H9 (cell line): Measurements from ENCODE around the gene SCUBE1. TPM values are rescaled to one million over a fixed set of nuclear protein-coding genes. Genes with fewer than 3 reads are reported as not detected.

ENCODE experiments used
- DNase-seq: peaks from one replicate; pipeline ENCODE4 v3.0.0-alpha.2; 2017
- H2AFZ ChIP-seq: one replicate; pipeline ENCODE4 v1.6.1; 2013; ENCODE audit warnings: mild to moderate bottlenecking, low read length, control low read depth, moderate library complexity
- H2AK5ac ChIP-seq: 2 replicates; pipeline ENCODE4 v1.6.1; 2013; ENCODE audit warnings: low read length, control low read depth, mixed read lengths; ENCODE audit not compliant: insufficient read length
- H2BK120ac ChIP-seq: one replicate; pipeline ENCODE4 v1.6.1; 2013; ENCODE audit warnings: low read depth, mild to moderate bottlenecking, low read length, control low read depth, inconsistent platforms; ENCODE audit not compliant: poor library complexity, severe bottlenecking
- H2BK12ac ChIP-seq: 2 replicates; pipeline ENCODE4 v1.6.1; 2013; ENCODE audit warnings: low read length, control low read depth, mixed read lengths, low read depth; ENCODE audit not compliant: insufficient read length
- H2BK15ac ChIP-seq: 2 replicates; pipeline ENCODE4 v1.6.1; 2013; ENCODE audit warnings: low read depth, low read length, control low read depth
- H2BK20ac ChIP-seq: one replicate; pipeline ENCODE4 v1.6.1; 2013; ENCODE audit warnings: low read depth, mild to moderate bottlenecking, low read length, control low read depth, inconsistent platforms; ENCODE audit not compliant: poor library complexity, severe bottlenecking
- H2BK5ac ChIP-seq: 2 replicates; pipeline ENCODE4 v1.6.1; 2013; ENCODE audit warnings: low read length, control low read depth, mixed read lengths; ENCODE audit not compliant: insufficient read length
- H3K14ac ChIP-seq: 2 replicates; pipeline ENCODE4 v1.6.1; 2013; ENCODE audit warnings: low read length, control low read depth; ENCODE audit not compliant: insufficient read depth
- H3K18ac ChIP-seq: 2 replicates; pipeline ENCODE4 v1.6.1; 2013; ENCODE audit warnings: low read depth, mild to moderate bottlenecking, mixed read lengths, low read length, control low read depth; ENCODE audit not compliant: insufficient read length
- H3K23ac ChIP-seq: 2 replicates; pipeline ENCODE4 v1.6.1; 2013; ENCODE audit warnings: low read length, control low read depth, mixed read lengths, low read depth; ENCODE audit not compliant: insufficient read length
- H3K23me2 ChIP-seq: 2 replicates; pipeline ENCODE4 v1.6.1; 2013; ENCODE audit warnings: low read depth, mild to moderate bottlenecking, mixed read lengths, low read length, control low read depth; ENCODE audit not compliant: insufficient read length, poor library complexity, severe bottlenecking
- H3K27ac ChIP-seq: 2 replicates; pipeline ENCODE4 v1.5.1; 2013; ENCODE audit warnings: low read length, control low read depth, mixed read lengths, low read depth; ENCODE audit not compliant: insufficient read length
- H3K27me3 ChIP-seq: 2 replicates; pipeline ENCODE4 v1.6.1; 2013; ENCODE audit warnings: low read length, control low read depth, inconsistent platforms; ENCODE audit not compliant: insufficient read depth
- H3K4ac ChIP-seq: 2 replicates; pipeline ENCODE4 v1.6.1; 2013; ENCODE audit warnings: low read depth, mild to moderate bottlenecking, control low read depth, inconsistent platforms, low read length, moderate library complexity
- H3K4me1 ChIP-seq: 2 replicates; pipeline ENCODE4 v1.6.1; 2013; ENCODE audit warnings: low read length, control low read depth, inconsistent platforms; ENCODE audit not compliant: insufficient read depth
- H3K4me2 ChIP-seq: 2 replicates; pipeline ENCODE4 v1.6.1; 2013; ENCODE audit warnings: low read length, control low read depth, mixed read lengths; ENCODE audit not compliant: insufficient read length, insufficient read depth
- H3K56ac ChIP-seq: 2 replicates; pipeline ENCODE4 v1.6.1; 2013; ENCODE audit warnings: low read depth, mild to moderate bottlenecking, mixed read lengths, low read length, control low read depth; ENCODE audit not compliant: insufficient read length
- H3K79me1 ChIP-seq: 2 replicates; pipeline ENCODE4 v1.6.1; 2013; ENCODE audit warnings: low read depth, mild to moderate bottlenecking, moderate library complexity, low read length, control low read depth, inconsistent platforms; ENCODE audit not compliant: insufficient read depth, poor library complexity, severe bottlenecking
- H3K79me2 ChIP-seq: 2 replicates; pipeline ENCODE4 v1.6.1; 2013; ENCODE audit warnings: low read length, control low read depth, inconsistent platforms; ENCODE audit not compliant: insufficient read depth
- H3K9ac ChIP-seq: 2 replicates; pipeline ENCODE4 v1.6.1; 2013; ENCODE audit warnings: low read length, control low read depth, mixed read lengths; ENCODE audit not compliant: insufficient read length; ENCODE audit errors: extremely low read depth
- H3K9me3 ChIP-seq: one replicate; pipeline ENCODE4 v1.6.1; 2013; ENCODE audit warnings: low read depth, low read length, inconsistent platforms; ENCODE audit not compliant: control insufficient read depth
- H3T11ph ChIP-seq: one replicate; pipeline ENCODE4 v1.6.1; 2013; ENCODE audit warnings: mild to moderate bottlenecking, low read length, control low read depth, inconsistent platforms
- H4K20me1 ChIP-seq: one replicate; pipeline ENCODE4 v1.6.1; 2013; ENCODE audit not compliant: control insufficient read depth, insufficient read length, insufficient read depth
- H4K5ac ChIP-seq: 2 replicates; pipeline ENCODE4 v1.6.1; 2013; ENCODE audit warnings: low read depth, mild to moderate bottlenecking, mixed read lengths, low read length, control low read depth; ENCODE audit not compliant: insufficient read length
- H4K8ac ChIP-seq: replicated peaks from 2 replicates; pipeline ENCODE4 v1.6.1; 2013; ENCODE audit warnings: low read length, control low read depth, mixed read lengths, low read depth; ENCODE audit not compliant: insufficient read length
- H4K91ac ChIP-seq: 2 replicates; pipeline ENCODE4 v1.6.1; 2013; ENCODE audit warnings: low read depth, mild to moderate bottlenecking, moderate library complexity, mixed read lengths, low read length, control low read depth; ENCODE audit not compliant: insufficient read length
- H3K27ac Mint-ChIP-seq, 3 experiments: 2 replicates in 2 of 3; 3 replicates in 1 of 3; pipeline ENCODE4 v1.8.0; 2020 to 2021; ENCODE audit warnings: mixed read lengths in 3 of 3, mild to moderate bottlenecking in 1 of 3, moderate library complexity in 1 of 3
- H3K27me3 Mint-ChIP-seq: 2 replicates; pipeline ENCODE4 v1.8.0; 2021; ENCODE audit warnings: low read depth, mild to moderate bottlenecking, moderate library complexity, mixed read lengths
- H3K36me3 Mint-ChIP-seq, 3 experiments: 2 replicates in 2 of 3; 3 replicates in 1 of 3; pipeline ENCODE4 v1.8.0; 2020 to 2021; ENCODE audit warnings: low read depth in 3 of 3, mixed read lengths in 3 of 3; ENCODE audit not compliant: insufficient read depth in 1 of 3
- H3K4me1 Mint-ChIP-seq, 2 experiments: 2 replicates each; pipeline ENCODE4 v1.8.0; 2020; ENCODE audit warnings: mixed read lengths in 2 of 2
- H3K4me3 Mint-ChIP-seq, 2 experiments: 2 replicates in 1 of 2; 3 replicates in 1 of 2; pipeline ENCODE4 v1.8.0; 2020 to 2021; ENCODE audit warnings: mild to moderate bottlenecking in 2 of 2, mixed read lengths in 2 of 2, moderate library complexity in 1 of 2
- H3K9me3 Mint-ChIP-seq, 2 experiments: 2 replicates in 1 of 2; 3 replicates in 1 of 2; pipeline ENCODE4 v1.8.0; 2020; ENCODE audit warnings: mild to moderate bottlenecking in 2 of 2, mixed read lengths in 2 of 2, moderate library complexity in 1 of 2
- WGBS: extraction: QIAGEN DNeasy Blood & Tissue Kit; methylation state at CpG from one replicate; pipeline ENCODE4 v1.1.7; 2013; ENCODE audit warnings: missing lambda C conversion rate, low lambda C conversion rate, mixed read lengths; ENCODE audit not compliant: insufficient read length; ENCODE audit errors: extremely low coverage; 5-methylcytosine and 5-hydroxymethylcytosine counted together
- total RNA-seq: library from RNA; stranded (reverse); gene quantifications from 2 replicates; pipeline ENCODE4 v1.2.1, GENCODE V29; 2021
- TF ChIP-seq, protein P1 (sequence below): fragments of 200-600 bp; sonication (generic); conservative IDR thresholded peaks from 3 replicates; pipeline ENCODE4 v1.8.0; 2021; ENCODE audit warnings: antibody characterized with exemption, mild to moderate bottlenecking

Gene SCUBE1
- total RNA-seq, 1 experiment from 2014 or later: 1.2 TPM

DNA sequence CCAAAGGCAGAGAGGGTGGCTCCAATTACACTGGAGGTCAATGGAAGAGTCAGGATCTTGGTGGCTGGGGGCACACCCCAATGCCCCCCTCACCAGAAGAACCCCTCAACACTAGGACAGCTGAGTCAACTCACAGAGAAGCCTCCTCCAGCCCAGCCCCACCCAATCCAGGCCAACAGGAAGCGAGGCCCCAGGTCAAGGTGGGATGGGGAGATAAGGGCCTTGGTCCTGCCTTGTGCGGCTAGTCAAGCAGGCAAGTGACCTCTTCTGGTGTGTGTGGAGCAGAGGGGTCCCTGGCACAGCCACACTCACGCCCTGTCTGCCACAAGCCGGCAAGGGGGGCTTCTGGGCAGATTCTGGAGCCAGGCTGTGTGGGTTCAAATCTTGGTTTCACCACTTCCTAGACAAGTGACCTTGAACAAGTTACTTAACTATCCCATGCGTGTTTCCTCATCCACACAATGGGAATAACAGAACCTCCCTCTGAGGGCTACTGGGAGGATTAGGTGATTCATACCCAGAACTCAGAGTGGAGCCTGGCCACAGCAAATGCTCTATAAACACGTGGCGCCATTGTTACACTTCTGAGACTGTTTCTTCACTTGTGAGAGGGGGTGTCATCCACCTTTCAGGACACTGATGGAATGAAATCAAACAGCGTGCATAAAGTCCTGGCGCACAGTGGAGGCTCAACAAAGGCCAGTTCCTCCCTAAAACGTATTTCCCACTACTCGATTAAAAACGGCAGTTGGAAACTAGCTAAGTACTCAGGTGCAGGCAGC lies 159.5 kb downstream of the SCUBE1 start:
- TF ChIP-seq, protein P1, sequence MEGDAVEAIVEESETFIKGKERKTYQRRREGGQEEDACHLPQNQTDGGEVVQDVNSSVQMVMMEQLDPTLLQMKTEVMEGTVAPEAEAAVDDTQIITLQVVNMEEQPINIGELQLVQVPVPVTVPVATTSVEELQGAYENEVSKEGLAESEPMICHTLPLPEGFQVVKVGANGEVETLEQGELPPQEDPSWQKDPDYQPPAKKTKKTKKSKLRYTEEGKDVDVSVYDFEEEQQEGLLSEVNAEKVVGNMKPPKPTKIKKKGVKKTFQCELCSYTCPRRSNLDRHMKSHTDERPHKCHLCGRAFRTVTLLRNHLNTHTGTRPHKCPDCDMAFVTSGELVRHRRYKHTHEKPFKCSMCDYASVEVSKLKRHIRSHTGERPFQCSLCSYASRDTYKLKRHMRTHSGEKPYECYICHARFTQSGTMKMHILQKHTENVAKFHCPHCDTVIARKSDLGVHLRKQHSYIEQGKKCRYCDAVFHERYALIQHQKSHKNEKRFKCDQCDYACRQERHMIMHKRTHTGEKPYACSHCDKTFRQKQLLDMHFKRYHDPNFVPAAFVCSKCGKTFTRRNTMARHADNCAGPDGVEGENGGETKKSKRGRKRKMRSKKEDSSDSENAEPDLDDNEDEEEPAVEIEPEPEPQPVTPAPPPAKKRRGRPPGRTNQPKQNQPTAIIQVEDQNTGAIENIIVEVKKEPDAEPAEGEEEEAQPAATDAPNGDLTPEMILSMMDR: no peak
- DNase-seq: no peak
- Histone ChIP-seq H2BK15ac (no peak overlapping the region), H3K79me1 (no peaks in the 10 kb centered on the region), H2AFZ (no peak overlapping the region), H4K8ac (no peak overlapping the region), H2BK5ac (no peak overlapping the region), H3K27me3 (no peaks in the 10 kb centered on the region), H2AK5ac (no peak overlapping the region), H3K4ac (no peak overlapping the region), H3K56ac (no peak overlapping the region), H4K91ac (no peak overlapping the region), H4K20me1 (no peaks in the 10 kb centered on the region), H3K27ac (no peak overlapping the region), H3K4me2 (no peak overlapping the region), H3K4me1 (peaks cover 4% of the 10 kb centered on the region; the same call in 1 of the 2 replicates), H3K18ac (no peak overlapping the region), H3K79me2 (peaks cover 7% of the 10 kb centered on the region), H3K23me2 (peaks cover 13% of the 10 kb centered on the region), H3K9me3 (no peaks in the 10 kb centered on the region), H3T11ph (no peak overlapping the region), H2BK20ac (no peak overlapping the region), H3K14ac (no peak overlapping the region; the same call in 1 of the 2 replicates), H3K9ac (no peak overlapping the region), H2BK120ac (no peak overlapping the region), H2BK12ac (no peak overlapping the region), H4K5ac (no peak overlapping the region), H3K23ac (no peak overlapping the region)
- peak overlapping the region in 1 of 3 experiments; percentile 9; a peak in 2 of 7 replicates for H3K27ac Mint-ChIP-seq
- H3K36me3 Mint-ChIP-seq: peaks cover 29 to 46% (median 38%) of the 10 kb centered on the region in 3 experiments
- WGBS: no CpG with 5 or more reads among the region's 12 CpGs
- peaks cover 15 to 17% of the 10 kb centered on the region in 2 experiments for H3K4me1 Mint-ChIP-seq
- no peaks in the 10 kb centered on the region for H3K27me3 Mint-ChIP-seq
- peak overlapping the region in 1 of 2 experiments; percentile 11; a peak in 1 of 5 replicates for H3K4me3 Mint-ChIP-seq
- H3K9me3 Mint-ChIP-seq: no peaks in the 10 kb centered on the region
